Endothelial cell of umbilical vein (primary cell): ENCODE results near the gene WNT9B. TPM values are rescaled to one million over a fixed set of nuclear protein-coding genes. Genes with fewer than 3 reads are reported as not detected.

Experiments used
- BruUV-seq: library from RNA; stranded (reverse); fragments of 400-500 nt; replicated peaks from 2 replicates; lab custom pipeline; 2021; lab: Mats Ljungman, UMichigan
- CTCF ChIA-PET: fragments of 300-600, 350-600 bp; sonication (Branson Sonifier 250); formaldehyde crosslinking; loops from one replicate; lab custom pipeline; 2021; ENCODE audit warnings: antibody characterized with exemption, inconsistent platforms; lab: Charles Lee
- POLR2A ChIA-PET: fragments of 300-600, 350-600 bp; sonication (Branson Sonifier 250); formaldehyde crosslinking; loops from one replicate; lab custom pipeline; 2021; ENCODE audit warnings: antibody characterized with exemption, inconsistent platforms; lab: Charles Lee
- DNase-seq: peaks from one replicate; pipeline ENCODE4 v3.0.0-alpha.2; 2011; ENCODE audit warnings: low read depth, low spot score
- FAIRE-seq: peaks from 2 replicates; lab custom pipeline; 2011; peaks lifted over from hg19 to GRCh38; lab: Jason Lieb, UNC
- H2AFZ ChIP-seq: 2 replicates; pipeline ENCODE4 v1.6.0; 2012; ENCODE audit warnings: low read depth, low read length, control low read depth, inconsistent platforms
- H3K27ac ChIP-seq: 2 replicates; pipeline ENCODE4 v1.5.1; 2011; ENCODE audit warnings: low read depth, mild to moderate bottlenecking, control low read depth, low read length, moderate library complexity; ENCODE audit not compliant: insufficient read depth
- H3K27me3 ChIP-seq, 2 experiments: 2 replicates each; pipeline versions ENCODE4 v1.6.0 to v1.6.1; 2011; ENCODE audit warnings: low read length in 2 of 2, mixed read lengths in 1 of 2; ENCODE audit not compliant: control insufficient read depth in 2 of 2, insufficient read depth in 2 of 2
- H3K36me3 ChIP-seq, 2 experiments: 2 replicates in 1 of 2; 3 replicates in 1 of 2; pipeline ENCODE4 v1.5.1; 2011; ENCODE audit warnings: low read length in 2 of 2, mild to moderate bottlenecking in 1 of 2, moderate library complexity in 1 of 2; ENCODE audit not compliant: control insufficient read depth in 2 of 2, insufficient read depth in 2 of 2; ENCODE audit errors: extremely low read depth in 1 of 2
- H3K4me1 ChIP-seq: 3 replicates; pipeline ENCODE4 v1.5.1; 2011; ENCODE audit warnings: mild to moderate bottlenecking, low read length; ENCODE audit not compliant: control insufficient read depth, insufficient read depth; ENCODE audit errors: extremely low read depth
- H3K4me2 ChIP-seq: 2 replicates; pipeline ENCODE4 v1.6.1; 2011; ENCODE audit warnings: low read length, control low read depth, mixed read lengths; ENCODE audit not compliant: insufficient read depth
- H3K4me3 ChIP-seq, 3 experiments: fragments of 200-600 bp in 1 of 3; sonication (generic), shearing (Covaris generic) in 1 of 3; replicated peaks in 1 of 3; 2 replicates each; pipeline ENCODE4 v1.5.1; 2011 to 2016; ENCODE audit warnings: control low read depth in 3 of 3, low read length in 3 of 3, mild to moderate bottlenecking in 2 of 3, inconsistent platforms in 1 of 3, low read depth in 1 of 3, moderate library complexity in 1 of 3; ENCODE audit not compliant: insufficient read depth in 1 of 3
- H3K79me2 ChIP-seq: 2 replicates; pipeline ENCODE4 v1.6.0; 2012; ENCODE audit warnings: low read length, inconsistent platforms; ENCODE audit not compliant: control insufficient read depth, insufficient read depth
- H3K9ac ChIP-seq: replicated peaks from 2 replicates; pipeline ENCODE3; 2011; ENCODE audit warnings: low read length, control low read depth; ENCODE audit not compliant: insufficient read depth; ENCODE audit errors: extremely low read depth
- H3K9me1 ChIP-seq: replicated peaks from 3 replicates; pipeline ENCODE4 v1.6.0; 2011; ENCODE audit warnings: mild to moderate bottlenecking, low read length; ENCODE audit not compliant: control insufficient read depth, insufficient read depth; ENCODE audit errors: extremely low read depth
- H3K9me3 ChIP-seq: replicated peaks from 2 replicates; pipeline ENCODE4 v1.5.1; 2012; ENCODE audit warnings: low read length, inconsistent platforms; ENCODE audit not compliant: control insufficient read depth, insufficient read depth
- H4K20me1 ChIP-seq: replicated peaks from 2 replicates; pipeline ENCODE3; 2011; ENCODE audit warnings: mild to moderate bottlenecking, low read length; ENCODE audit not compliant: control insufficient read depth, insufficient read depth; ENCODE audit errors: extremely low read depth
- CTCF ChIP-seq, 2 donors: IDR thresholded peaks; 1 replicate in 1 of 2; 2 replicates in 1 of 2; pipeline ENCODE4 v1.5.1; 2011; ENCODE audit warnings: low read length in 2 of 2, mild to moderate bottlenecking in 2 of 2, moderate library complexity in 2 of 2, control low read depth in 1 of 2, inconsistent platforms in 1 of 2, low read depth in 1 of 2; ENCODE audit not compliant: insufficient read depth in 1 of 2; ENCODE audit errors: extremely low read depth in 1 of 2
- EZH2 ChIP-seq: IDR thresholded peaks from 2 replicates; pipeline ENCODE4 v1.6.1; 2012; ENCODE audit warnings: borderline replicate concordance, low read depth, mild to moderate bottlenecking, moderate library complexity, low read length, inconsistent platforms; ENCODE audit not compliant: severe bottlenecking
- FOS ChIP-seq: IDR thresholded peaks from 2 replicates; pipeline ENCODE4 v1.6.1; 2011; ENCODE audit warnings: mild to moderate bottlenecking, low read length, moderate library complexity, borderline replicate concordance; ENCODE audit not compliant: insufficient read depth
- GATA2 ChIP-seq: IDR thresholded peaks from 2 replicates; pipeline ENCODE4 v1.7.0; 2011; ENCODE audit warnings: low read depth, mild to moderate bottlenecking, moderate library complexity, mixed read lengths, low read length; ENCODE audit not compliant: insufficient read length, insufficient read depth
- JUN ChIP-seq: IDR thresholded peaks from 2 replicates; pipeline ENCODE4 v1.6.1; 2011; ENCODE audit warnings: borderline replicate concordance, low read depth; ENCODE audit not compliant: insufficient read length, insufficient read depth
- MAX ChIP-seq: IDR thresholded peaks from 2 replicates; pipeline ENCODE4 v1.6.1; 2011; ENCODE audit not compliant: insufficient read depth, insufficient read length
- MYC ChIP-seq: IDR thresholded peaks from one replicate; pipeline ENCODE4 v1.6.1; 2011; ENCODE audit warnings: mild to moderate bottlenecking, low read depth, low read length
- POLR2A ChIP-seq: IDR thresholded peaks from 2 replicates; pipeline ENCODE4 v1.6.1; 2012; ENCODE audit warnings: low read depth, mild to moderate bottlenecking, control low read depth, low read length
- POLR2AphosphoS5 ChIP-seq: IDR thresholded peaks from 2 replicates; pipeline ENCODE4 v1.6.1; 2012; ENCODE audit warnings: low read depth, mild to moderate bottlenecking, control low read depth, low read length, moderate library complexity; ENCODE audit not compliant: insufficient read depth
- dilution Hi-C: fragments of 300-500 bp; cut with MboI; formaldehyde crosslinking; loops from one replicate; pipeline ENCODE4 v1.15.0; 2019; ENCODE audit warnings: low sequenced_read_pairs; ENCODE audit not compliant: extremely low pct_ligation_motif_present
- intact Hi-C: fragments of 100-400 bp; cut with micrococcal nuclease; formaldehyde crosslinking; loops from one replicate; pipeline ENCODE4 v1.10.0; 2022
- polyA plus RNA-seq, 4 experiments: library from polyadenylated mRNA; depleted of rRNA in 3 of 4; stranded (reverse) in 3 of 4; unstranded in 1 of 4; fragments of >200 nt; gene quantifications; 2 replicates each; pipeline versions ENCODE4 v1.2.1 to v1.2.3, GENCODE V29; 2011 to 2012; ENCODE audit warnings: missing spikeins in 1 of 4
- total RNA-seq: library from RNA; stranded (reverse); gene quantifications from 2 replicates; pipeline ENCODE4 v1.2.3, GENCODE V29; 2021

The WNT9B gene
- total and polyA plus RNA-seq, 2 donors (not counting 3 experiments of a cell fraction or from before 2014, with no cell fraction given), result not detected

GRCh38 chr17:46879101-46879500 is 27.7 kb downstream of the WNT9B start:
- intact Hi-C loops (no loop called here), dilution Hi-C loops (no loop called here)
- FAIRE-seq (no peak), DNase-seq (no peak)
- Histone ChIP-seq H3K9me3 (no peaks in the 10 kb centered on the region), H3K9me1 (no peaks in the 10 kb centered on the region), H4K20me1 (no peaks in the 10 kb centered on the region), H3K4me3 (no peak overlapping the region), H3K27me3 (no peaks in the 10 kb centered on the region), H3K36me3 (no peaks in the 10 kb centered on the region), H3K4me2 (no peak overlapping the region), H2AFZ (no peak overlapping the region), H3K9ac (no peak overlapping the region), H3K4me1 (no peaks in the 10 kb centered on the region), H3K79me2 (no peaks in the 10 kb centered on the region), H3K27ac (no peak overlapping the region)
- ChIA-PET POLR2A (no interaction called here), CTCF (interaction anchor here (1.3 to 2.4 kb wide), 2 partner anchors 62 to 63 kb away, joined by 3 to 12 read pairs; no protein-coding TSS in a partner anchor)
- no peak for TF ChIP-seq GATA2
- TF ChIP-seq FOS, result no peak
- no peak for TF ChIP-seq EZH2
- TF ChIP-seq JUN, result no peak
- TF ChIP-seq POLR2A, result no peak
- no peak for TF ChIP-seq POLR2AphosphoS5
- TF ChIP-seq CTCF (IDR thresholded peaks at IDR 0.05; ENCODE audit: extremely low read depth in 1 of 2, insufficient read depth in 1 of 2, low read depth in 1 of 2, low read length in 2 of 2), result no peak
- no peak for TF ChIP-seq MYC
- TF ChIP-seq MAX, result no peak
- BruUV-seq, result no TSS peak
